ENCODE data around the gene DTNB. TPM values are rescaled to one million over a fixed set of nuclear protein-coding genes. Genes with fewer than 3 reads are reported as not detected.

DTNB gene
- total RNA-seq, 1 experiment from 2014 or later = 26.3 TPM

DNA sequence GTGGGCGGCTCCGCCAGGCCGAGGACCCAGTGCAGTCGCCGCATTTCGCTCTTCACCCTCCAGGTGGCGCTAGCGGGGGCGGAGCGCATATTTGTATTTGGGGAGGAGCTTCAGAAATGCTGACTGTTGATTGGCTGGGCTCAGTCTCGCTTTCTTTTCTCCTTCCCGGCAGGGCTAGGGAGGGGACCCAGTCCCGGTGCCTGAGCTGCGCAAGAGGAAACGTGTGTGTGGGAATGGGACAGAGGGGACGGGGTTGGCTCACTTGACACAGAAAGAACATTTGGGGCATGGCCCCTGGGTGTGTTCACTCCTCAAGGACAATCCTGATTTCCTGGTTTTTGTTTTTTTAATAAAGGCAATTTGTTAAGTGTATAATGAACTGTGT lies 311.3 kb downstream of the DTNB start:
- TF ChIP-seq, protein P1, sequence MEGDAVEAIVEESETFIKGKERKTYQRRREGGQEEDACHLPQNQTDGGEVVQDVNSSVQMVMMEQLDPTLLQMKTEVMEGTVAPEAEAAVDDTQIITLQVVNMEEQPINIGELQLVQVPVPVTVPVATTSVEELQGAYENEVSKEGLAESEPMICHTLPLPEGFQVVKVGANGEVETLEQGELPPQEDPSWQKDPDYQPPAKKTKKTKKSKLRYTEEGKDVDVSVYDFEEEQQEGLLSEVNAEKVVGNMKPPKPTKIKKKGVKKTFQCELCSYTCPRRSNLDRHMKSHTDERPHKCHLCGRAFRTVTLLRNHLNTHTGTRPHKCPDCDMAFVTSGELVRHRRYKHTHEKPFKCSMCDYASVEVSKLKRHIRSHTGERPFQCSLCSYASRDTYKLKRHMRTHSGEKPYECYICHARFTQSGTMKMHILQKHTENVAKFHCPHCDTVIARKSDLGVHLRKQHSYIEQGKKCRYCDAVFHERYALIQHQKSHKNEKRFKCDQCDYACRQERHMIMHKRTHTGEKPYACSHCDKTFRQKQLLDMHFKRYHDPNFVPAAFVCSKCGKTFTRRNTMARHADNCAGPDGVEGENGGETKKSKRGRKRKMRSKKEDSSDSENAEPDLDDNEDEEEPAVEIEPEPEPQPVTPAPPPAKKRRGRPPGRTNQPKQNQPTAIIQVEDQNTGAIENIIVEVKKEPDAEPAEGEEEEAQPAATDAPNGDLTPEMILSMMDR (IDR thresholded peaks at IDR 0.05; ENCODE audit: unreplicated experiment) = peak; percentile 87
- peak overlapping the region; percentile 33 for H3K27ac Mint-ChIP-seq (ENCODE audit: low read depth, unreplicated experiment)
- peak overlapping the region; percentile 64 for H3K4me3 Mint-ChIP-seq (ENCODE audit: unreplicated experiment)
- CTCF ChIA-PET = interaction anchor here (0.6 to 2.5 kb wide), 24 partner anchors 9 to 543 kb away, joined by 3 to 13 read pairs (median 3); no protein-coding TSS in a partner anchor
- no peaks in the 10 kb centered on the region for H3K4me1 Mint-ChIP-seq (ENCODE audit: insufficient read depth, unreplicated experiment)
- intact Hi-C loops (cut with micrococcal nuclease) = no loop called here
- POLR2A ChIA-PET = interaction anchor here (1.1 kb wide), 1 partner anchor 78 kb away, joined by 3 read pairs; no protein-coding TSS in a partner anchor
- H3K36me3 Mint-ChIP-seq (ENCODE audit: insufficient read depth, unreplicated experiment) = no peaks in the 10 kb centered on the region
- DNase-seq (ENCODE audit: unreplicated experiment) = peak; percentile 93
- H3K9me3 Mint-ChIP-seq (ENCODE audit: unreplicated experiment) = no peaks in the 10 kb centered on the region
- peaks cover 10% of the 10 kb centered on the region for H3K27me3 Mint-ChIP-seq (ENCODE audit: insufficient read depth, unreplicated experiment)
- no TSS peak for BruUV-seq (replicated peaks)

DNA sequence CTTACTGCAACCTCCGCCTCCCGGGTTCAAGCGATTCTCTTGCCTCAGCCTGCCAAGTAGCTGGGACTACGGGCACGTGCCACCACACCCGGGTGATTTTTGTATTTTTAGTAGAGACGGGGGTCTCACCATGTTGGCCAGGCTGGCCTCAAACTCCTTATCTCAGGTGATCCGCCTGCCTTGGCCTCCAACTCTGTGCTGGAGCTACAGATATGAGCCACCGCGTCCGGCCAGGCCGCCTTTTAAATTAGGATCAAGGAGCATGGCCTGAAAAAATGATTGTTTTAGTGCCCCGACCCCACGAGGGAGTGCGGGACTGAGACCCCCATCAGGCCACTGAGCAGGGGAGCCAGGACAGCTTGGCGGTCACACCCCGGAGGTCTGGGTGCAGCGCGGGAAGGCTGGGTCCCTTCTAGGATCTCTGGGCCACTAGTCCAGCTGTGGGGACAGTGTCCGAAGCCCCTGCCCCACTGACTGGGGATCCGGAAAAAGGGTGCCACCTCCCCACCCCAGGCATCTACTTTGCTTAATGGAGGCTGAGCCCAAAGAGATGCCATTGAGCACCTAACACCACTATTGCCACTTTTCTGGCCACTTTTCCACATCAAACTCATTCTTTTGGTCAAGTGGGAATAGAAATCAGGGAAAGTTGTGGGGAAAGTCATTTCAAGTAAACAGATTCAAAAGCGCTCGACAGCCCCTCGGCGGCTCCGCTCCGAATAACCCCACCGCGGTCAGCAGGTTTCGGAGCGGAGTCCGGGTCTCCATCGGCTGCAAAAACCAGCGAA lies 311.9 kb downstream of the DTNB start:
- peaks cover 10% of the 10 kb centered on the region for H3K27me3 Mint-ChIP-seq (ENCODE audit: insufficient read depth, unreplicated experiment)
- H3K4me1 Mint-ChIP-seq (ENCODE audit: insufficient read depth, unreplicated experiment) = no peaks in the 10 kb centered on the region
- DNase-seq (ENCODE audit: unreplicated experiment) = no peak
- CTCF ChIA-PET = interaction anchor here (0.6 to 2.5 kb wide), 16 partner anchors 8 to 323 kb away, joined by 3 to 13 read pairs (median 4); no protein-coding TSS in a partner anchor
- no peaks in the 10 kb centered on the region for H3K9me3 Mint-ChIP-seq (ENCODE audit: unreplicated experiment)
- intact Hi-C loops (cut with micrococcal nuclease) = no loop called here
- BruUV-seq (replicated peaks) = no TSS peak
- H3K27ac Mint-ChIP-seq (ENCODE audit: low read depth, unreplicated experiment) = no peak overlapping the region
- TF ChIP-seq, protein P1 (IDR thresholded peaks at IDR 0.05; ENCODE audit: unreplicated experiment) = no peak
- POLR2A ChIA-PET = no interaction called here
- H3K4me3 Mint-ChIP-seq (ENCODE audit: unreplicated experiment) = peak overlapping the region; percentile 64
- H3K36me3 Mint-ChIP-seq (ENCODE audit: insufficient read depth, unreplicated experiment) = no peaks in the 10 kb centered on the region

DNA sequence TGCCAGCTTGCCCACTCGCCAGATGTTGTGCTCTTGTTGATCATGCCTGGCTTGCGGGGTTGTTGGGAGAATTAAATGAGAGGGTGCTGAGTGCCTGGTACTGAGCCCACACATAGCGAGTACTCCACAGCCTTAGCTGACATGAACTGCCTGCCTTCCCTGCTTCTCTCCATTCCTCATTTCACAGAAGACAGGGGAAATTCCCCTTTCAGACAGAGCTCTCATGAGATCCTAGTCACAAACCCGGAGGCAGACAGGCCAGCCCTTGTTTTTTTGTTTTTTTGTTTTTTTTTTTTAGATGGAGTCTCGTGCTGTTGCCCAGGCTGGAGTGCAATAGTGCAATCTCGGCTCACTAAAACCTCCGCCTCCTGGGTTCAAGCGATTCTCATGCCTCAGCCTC lies 314.5 kb downstream of the DTNB start:
- no TSS peak for BruUV-seq (replicated peaks)
- Mint-ChIP-seq H3K27ac (ENCODE audit: low read depth, unreplicated experiment) (no peak overlapping the region), H3K4me1 (ENCODE audit: insufficient read depth, unreplicated experiment) (no peaks in the 10 kb centered on the region), H3K4me3 (ENCODE audit: unreplicated experiment) (no peak overlapping the region), H3K9me3 (ENCODE audit: unreplicated experiment) (no peaks in the 10 kb centered on the region), H3K36me3 (ENCODE audit: insufficient read depth, unreplicated experiment) (no peaks in the 10 kb centered on the region), H3K27me3 (ENCODE audit: insufficient read depth, unreplicated experiment) (peaks cover 12% of the 10 kb centered on the region)
- TF ChIP-seq, protein P1 (IDR thresholded peaks at IDR 0.05; ENCODE audit: unreplicated experiment) = no peak
- no peak for DNase-seq (ENCODE audit: unreplicated experiment)
- intact Hi-C loops (cut with micrococcal nuclease) = no loop called here
- ChIA-PET POLR2A (no interaction called here), CTCF (interaction anchor here (0.8 to 1.2 kb wide), 3 partner anchors 13 to 18 kb away, joined by 3 to 4 read pairs (median 3); no protein-coding TSS in a partner anchor)

DNA sequence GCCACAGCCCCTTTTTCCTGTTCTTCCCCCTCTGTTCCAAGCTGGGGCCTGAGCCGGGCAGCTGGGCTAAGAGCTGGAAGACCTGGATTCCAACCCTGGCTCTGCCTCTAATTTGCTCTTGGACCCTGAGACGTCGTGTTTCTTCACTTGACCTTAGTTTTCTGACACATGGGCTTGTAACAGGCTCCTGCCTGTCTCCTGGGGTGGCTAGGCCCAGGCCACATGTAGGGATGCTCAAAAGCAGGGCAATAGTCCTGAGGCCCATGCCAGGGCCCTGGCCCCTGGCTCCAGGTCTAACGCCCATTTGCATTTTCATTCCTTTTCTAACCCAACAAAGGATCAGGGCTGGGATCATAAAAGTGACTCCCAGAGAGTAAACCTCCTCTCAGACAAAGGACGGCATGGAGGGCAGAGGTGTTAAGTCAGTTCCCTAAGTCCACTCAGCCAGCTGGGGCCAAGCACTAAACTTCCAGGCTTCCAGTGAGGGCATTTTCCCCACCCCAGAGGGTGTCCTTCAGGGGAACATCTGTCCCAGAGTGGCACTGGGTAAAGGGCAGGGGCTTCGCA lies 315.0 kb downstream of the DTNB start:
- Mint-ChIP-seq H3K27ac (ENCODE audit: low read depth, unreplicated experiment) (no peak overlapping the region), H3K27me3 (ENCODE audit: insufficient read depth, unreplicated experiment) (peaks cover 12% of the 10 kb centered on the region), H3K4me1 (ENCODE audit: insufficient read depth, unreplicated experiment) (no peaks in the 10 kb centered on the region), H3K36me3 (ENCODE audit: insufficient read depth, unreplicated experiment) (no peaks in the 10 kb centered on the region), H3K9me3 (ENCODE audit: unreplicated experiment) (no peaks in the 10 kb centered on the region), H3K4me3 (ENCODE audit: unreplicated experiment) (no peak overlapping the region)
- CTCF ChIA-PET = interaction anchor here (0.7 to 1.2 kb wide), 4 partner anchors 12 to 18 kb away, joined by 3 to 4 read pairs (median 3); no protein-coding TSS in a partner anchor
- TF ChIP-seq, protein P1 (IDR thresholded peaks at IDR 0.05; ENCODE audit: unreplicated experiment) = no peak
- no peak for DNase-seq (ENCODE audit: unreplicated experiment)
- intact Hi-C loops (cut with micrococcal nuclease) = no loop called here
- BruUV-seq (replicated peaks) = no TSS peak
- POLR2A ChIA-PET = no interaction called here
